Neural cell (in vitro differentiated cells): ENCODE results near the gene EFNA4. TPM values are rescaled to one million over a fixed set of nuclear protein-coding genes. Genes with fewer than 3 reads are reported as not detected.
A peak's percentile ranks its signal among the peaks of the same experiment; 100 is the strongest.

ENCODE experiments used
- H2AFZ ChIP-seq: fragments of 200-600, 300-800 bp; sonication (generic), shearing (Covaris generic); 2 replicates; pipeline ENCODE4 v1.6.0; 2014; ENCODE audit warnings: low read depth, mild to moderate bottlenecking, antibody characterized with exemption, low read length, moderate library complexity
- H3F3A ChIP-seq: fragments of 200-600 bp; shearing (Covaris generic); 2 replicates; pipeline ENCODE4 v1.6.1; 2016; ENCODE audit warnings: mild to moderate bottlenecking, moderate library complexity, mixed read lengths, antibody characterized with exemption, low read length; ENCODE audit not compliant: insufficient read depth, poor library complexity, severe bottlenecking
- H3K27ac ChIP-seq: fragments of 200-600, 300-800 bp; sonication (generic), shearing (Covaris generic); 2 replicates; pipeline ENCODE4 v1.5.1; 2014; ENCODE audit warnings: mild to moderate bottlenecking, low read length, moderate library complexity
- H3K27me3 ChIP-seq: fragments of 300-800, 200-600 bp; sonication (generic), shearing (Covaris generic); 2 replicates; pipeline ENCODE4 v1.6.0; 2014; ENCODE audit warnings: mild to moderate bottlenecking, low read depth, low read length, moderate library complexity; ENCODE audit not compliant: insufficient read depth
- H3K36me3 ChIP-seq: fragments of 300-800, 200-600 bp; sonication (generic), shearing (Covaris generic); 2 replicates; pipeline ENCODE4 v1.5.1; 2014; ENCODE audit warnings: mild to moderate bottlenecking, antibody characterized with exemption, low read length, moderate library complexity; ENCODE audit not compliant: insufficient read depth
- H3K4me2 ChIP-seq: fragments of 300-800, 200-600 bp; sonication (generic), shearing (Covaris generic); 2 replicates; pipeline ENCODE4 v1.6.0; 2014; ENCODE audit warnings: mild to moderate bottlenecking, low read length
- H3K4me3 ChIP-seq: fragments of 300-800, 200-600 bp; sonication (generic), shearing (Covaris generic); 2 replicates; pipeline ENCODE4 v1.5.1; 2014; ENCODE audit warnings: mild to moderate bottlenecking, low read length, moderate library complexity
- H3K79me2 ChIP-seq: fragments of 200-600 bp; shearing (Covaris generic); replicated peaks from 2 replicates; pipeline ENCODE4 v1.6.0; 2014; ENCODE audit warnings: mild to moderate bottlenecking, low read length, moderate library complexity; ENCODE audit not compliant: insufficient read depth
- H3K9ac ChIP-seq: fragments of 300-800, 200-600 bp; sonication (generic), shearing (Covaris generic); 2 replicates; pipeline ENCODE4 v1.6.1; 2016; ENCODE audit warnings: mild to moderate bottlenecking, low read length, mixed read lengths
- H3K9me2 ChIP-seq: fragments of 200-600 bp; shearing (Covaris generic); 2 replicates; pipeline ENCODE4 v1.6.1; 2016; ENCODE audit warnings: mild to moderate bottlenecking, low read length, mixed read lengths; ENCODE audit not compliant: insufficient read depth
- H3K9me3 ChIP-seq: fragments of 200-600, 300-800 bp; sonication (generic), shearing (Covaris generic); 2 replicates; pipeline ENCODE4 v1.6.1; 2016; ENCODE audit warnings: mild to moderate bottlenecking, mixed run types, low read length, moderate library complexity, mixed read lengths
- H4K20me1 ChIP-seq: fragments of 200-600 bp; shearing (Covaris generic); 2 replicates; pipeline ENCODE4 v1.6.1; 2016; ENCODE audit warnings: mild to moderate bottlenecking, mixed run types; ENCODE audit not compliant: insufficient read depth
- CTCF ChIP-seq: fragments of 450-650 bp; IDR thresholded peaks from 2 replicates; pipeline ENCODE4 v1.5.1; 2014; ENCODE audit warnings: antibody characterized with exemption, mild to moderate bottlenecking, moderate library complexity; ENCODE audit not compliant: poor library complexity, severe bottlenecking
- EP300 ChIP-seq: fragments of 450-650 bp; conservative IDR thresholded peaks from 2 replicates; pipeline ENCODE4 v1.6.1; 2014; ENCODE audit warnings: antibody characterized with exemption, mild to moderate bottlenecking, moderate library complexity; ENCODE audit not compliant: poor library complexity, severe bottlenecking
- EZH2 ChIP-seq: fragments of 200-600, 300-800 bp; shearing (Covaris generic), sonication (generic); IDR thresholded peaks from 2 replicates; pipeline ENCODE4 v1.6.1; 2014; ENCODE audit warnings: antibody characterized with exemption, low read length, borderline replicate concordance, mild to moderate bottlenecking; ENCODE audit not compliant: insufficient read depth, poor library complexity, severe bottlenecking
- MXI1 ChIP-seq: fragments of 450-650 bp; conservative IDR thresholded peaks from 2 replicates; pipeline ENCODE4 v1.6.1; 2014; ENCODE audit warnings: antibody characterized with exemption, mild to moderate bottlenecking; ENCODE audit not compliant: poor library complexity, severe bottlenecking
- POLR2AphosphoS5 ChIP-seq: IDR thresholded peaks from 2 replicates; pipeline ENCODE4 v1.6.1; 2012
- RAD21 ChIP-seq: fragments of 450-650 bp; conservative IDR thresholded peaks from 2 replicates; pipeline ENCODE4 v1.6.1; 2014; ENCODE audit warnings: antibody characterized with exemption, mild to moderate bottlenecking, moderate library complexity
- REST ChIP-seq: IDR thresholded peaks from 2 replicates; pipeline ENCODE4 v1.6.1; 2012; ENCODE audit warnings: borderline replicate concordance
- SMC3 ChIP-seq: fragments of 450-650 bp; conservative IDR thresholded peaks from 2 replicates; pipeline ENCODE4 v1.6.1; 2014; ENCODE audit warnings: antibody characterized with exemption, mild to moderate bottlenecking, moderate library complexity; ENCODE audit not compliant: poor library complexity
- TAF1 ChIP-seq: IDR thresholded peaks from 2 replicates; pipeline ENCODE4 v1.6.1; 2012; ENCODE audit warnings: low read depth
- polyA plus RNA-seq: library from polyadenylated mRNA; depleted of rRNA; stranded (reverse); fragments of >200 nt; gene quantifications from 2 replicates; pipeline ENCODE4 v1.2.3, GENCODE V29; 2014

The EFNA4 gene
- polyA plus RNA-seq, 1 donor from 2014 or later: 1.2 TPM

- Histone ChIP-seq H4K20me1 (peaks cover 33% of the 10 kb centered on the region), H3K9ac (peak overlapping the region; percentile 99), H3K79me2 (peaks cover 27% of the 10 kb centered on the region), H3K27me3 (no peaks in the 10 kb centered on the region), H3K9me3 (no peaks in the 10 kb centered on the region), H3K9me2 (no peaks in the 10 kb centered on the region), H2AFZ (peak overlapping the region; percentile 45), H3F3A (peaks cover 7% of the 10 kb centered on the region), H3K4me2 (peak overlapping the region; percentile 82), H3K36me3 (no peaks in the 10 kb centered on the region), H3K4me3 (peak overlapping the region; percentile 99), H3K27ac (peak overlapping the region; percentile 96)
- TF ChIP-seq EZH2 (no peak), RAD21 (peak; percentile 17), SMC3 (no peak), TAF1 (peak; percentile 80), REST (peak; percentile 86), MXI1 (peak; percentile 77), EP300 (peak; percentile 50), POLR2AphosphoS5 (peak; percentile 93), CTCF (no peak)
These were observed 17.0 kb downstream of the EFNA4 start for GRCh38 chr1:155080312-155081228.

GRCh38 chr1:155081472-155082300 is 18.1 kb downstream of the EFNA4 start:
- H3K36me3 ChIP-seq: no peaks in the 10 kb centered on the region
- H3K9me2 ChIP-seq: no peaks in the 10 kb centered on the region
- TF ChIP-seq REST (no peak), EZH2 (no peak), RAD21 (no peak), POLR2AphosphoS5 (peak; percentile 34), SMC3 (no peak), EP300 (no peak), MXI1 (peak; percentile 68), CTCF (no peak)
- peak overlapping the region; percentile 99 for H3K4me3 ChIP-seq
- peak overlapping the region; percentile 96 for H3K27ac ChIP-seq
- no peak overlapping the region for H2AFZ ChIP-seq
- peak overlapping the region; percentile 82 for H3K4me2 ChIP-seq
- H3K9ac ChIP-seq: peak overlapping the region; percentile 99
- peaks cover 7% of the 10 kb centered on the region for H3F3A ChIP-seq
- peaks cover 27% of the 10 kb centered on the region for H3K79me2 ChIP-seq
- no peaks in the 10 kb centered on the region for H3K27me3 ChIP-seq
- H4K20me1 ChIP-seq: peaks cover 33% of the 10 kb centered on the region
- no peaks in the 10 kb centered on the region for H3K9me3 ChIP-seq
